ENCODE results near the gene ERICH4.
"Not testable (repeated sequence)": the region's sequence is repeated elsewhere in the genome, so short reads cannot be mapped to it uniquely, and the experiment has no call there.

ERICH4 gene

GRCh38 chr19:41414461-41414860 lies 28.5 kb upstream of the ERICH4 start:
- no peak for DNase-seq (ENCODE audit: low spot score)

DNA sequence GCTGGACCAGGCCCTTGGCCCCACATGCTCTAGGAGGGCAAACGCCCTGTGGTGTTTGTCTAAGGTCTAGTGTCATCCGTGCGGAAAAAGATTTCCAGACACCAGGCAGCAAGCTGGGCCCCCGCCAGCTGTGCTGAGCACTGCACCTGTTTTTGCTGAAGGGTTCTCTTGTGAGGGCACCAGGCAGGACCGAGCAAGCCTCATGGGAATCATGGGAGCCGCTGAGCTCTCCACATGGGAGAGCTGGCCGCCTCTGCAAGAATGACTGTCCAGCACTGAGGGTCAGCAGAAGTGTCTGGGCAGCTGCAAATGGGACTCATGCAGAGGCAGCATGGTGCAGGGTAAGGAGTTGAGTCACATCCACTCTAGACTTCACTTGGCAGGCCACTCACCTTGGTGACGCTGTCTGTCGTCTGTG lies 27.8 kb upstream of the ERICH4 start:
- no peak for DNase-seq (ENCODE audit: low spot score)

DNA sequence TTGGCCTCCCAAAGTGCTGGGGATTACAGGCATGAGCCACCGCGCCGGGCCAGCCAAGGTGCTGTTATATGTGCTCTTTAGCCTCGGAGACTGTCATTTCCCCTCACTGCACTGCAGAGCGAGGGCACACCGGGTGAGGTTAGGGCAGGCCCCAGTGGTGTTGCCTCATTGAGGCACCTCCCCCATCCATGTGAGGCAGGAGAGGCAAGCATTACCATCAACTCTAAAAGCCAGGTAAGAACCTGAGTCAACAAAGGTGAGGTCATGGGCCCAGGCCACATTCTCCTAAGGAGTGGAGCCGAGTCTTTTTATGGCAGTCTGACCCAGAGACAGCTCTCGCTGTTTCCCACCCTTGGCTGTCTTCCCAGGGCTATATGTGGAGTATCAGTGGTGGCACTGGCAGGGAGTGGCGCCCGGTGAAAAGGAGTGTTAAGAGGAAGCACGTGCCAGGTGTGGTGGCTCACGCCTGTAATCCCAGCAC lies 26.7 kb upstream of the ERICH4 start:
- no peak for DNase-seq (ENCODE audit: low spot score)

GRCh38 chr19:41420101-41420880 lies 22.7 kb upstream of the ERICH4 start:
- no peak for DNase-seq (ENCODE audit: low spot score)

- DNase-seq (ENCODE audit: low spot score) = no peak
Measured at GRCh38 chr19:41421314-41421713, 21.6 kb upstream of the ERICH4 start.

- no peak for DNase-seq (ENCODE audit: low spot score)
Measured at GRCh38 chr19:41421973-41422372, 21.0 kb upstream of the ERICH4 start.

GRCh38 chr19:41422456-41422855 lies 20.5 kb upstream of the ERICH4 start:
- no peak for DNase-seq (ENCODE audit: low spot score)

DNA sequence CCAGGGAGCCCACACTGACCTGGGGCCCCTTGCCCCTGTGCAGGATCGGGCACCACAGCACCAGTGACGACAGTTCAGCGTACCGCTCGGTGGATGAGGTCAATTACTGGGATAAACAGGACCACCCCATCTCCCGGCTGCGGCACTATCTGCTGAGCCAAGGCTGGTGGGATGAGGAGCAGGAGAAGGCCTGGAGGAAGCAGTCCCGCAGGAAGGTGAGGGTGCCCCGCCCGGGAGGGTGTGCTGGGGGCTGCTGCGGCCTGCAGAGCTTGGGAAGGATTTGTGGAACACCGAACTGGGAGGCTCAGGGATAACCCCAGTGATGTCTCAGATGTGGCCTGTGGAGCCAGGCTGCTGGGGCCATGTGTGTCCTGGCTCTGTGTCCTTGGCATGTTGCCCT lies 20.0 kb upstream of the ERICH4 start:
- no peak for DNase-seq (ENCODE audit: low spot score)

GRCh38 chr19:41424335-41425173 lies 18.4 kb upstream of the ERICH4 start:
- no peak for DNase-seq (ENCODE audit: low spot score)

DNA sequence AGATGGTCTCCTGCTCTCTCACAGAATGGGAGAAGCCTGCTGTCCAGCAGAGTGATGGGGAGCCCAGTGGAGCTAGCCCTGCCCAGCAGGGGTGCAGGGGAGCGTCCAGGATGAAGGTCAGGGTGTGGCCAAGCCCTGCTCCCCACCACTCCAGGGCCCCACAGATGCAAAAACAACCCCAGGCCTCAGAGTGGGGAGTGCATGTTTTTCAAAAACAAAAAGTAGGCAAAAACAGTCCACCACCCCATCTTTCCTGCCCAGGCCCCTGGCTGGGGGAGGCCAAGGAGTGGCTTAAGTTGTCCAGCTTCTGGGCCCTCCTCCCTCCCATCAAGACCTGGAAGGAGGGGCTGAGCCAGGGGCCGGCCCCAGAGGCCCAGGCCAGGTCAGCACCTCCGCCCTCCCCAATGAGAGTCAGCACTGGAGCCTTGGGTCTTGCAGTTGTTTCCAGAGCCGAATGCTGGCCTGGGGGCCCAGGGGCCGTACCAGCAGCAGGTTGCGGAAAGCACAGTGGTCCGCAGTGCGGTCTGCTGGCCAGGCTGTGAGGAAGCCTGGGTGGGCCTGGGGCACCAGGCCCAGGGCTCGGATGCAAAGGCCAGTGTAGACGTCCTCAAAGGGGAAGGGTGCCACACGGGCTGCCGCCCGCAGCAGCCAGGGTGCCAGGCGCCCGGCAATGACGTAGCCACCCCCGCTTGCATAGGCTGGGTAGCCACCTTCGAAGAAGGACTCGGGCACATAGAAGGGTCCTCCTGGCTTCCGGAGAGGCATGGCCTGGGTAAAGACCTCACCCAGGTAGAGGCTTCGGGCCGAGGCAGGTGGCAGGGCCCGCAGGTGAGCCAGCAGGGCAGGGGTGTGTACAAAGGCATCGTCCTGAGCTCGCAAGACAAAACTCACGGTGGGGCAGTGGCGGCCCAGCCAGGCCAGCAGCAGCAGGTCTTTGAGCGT lies 17.5 kb upstream of the ERICH4 start:
- no peak for DNase-seq (ENCODE audit: low spot score)

DNA sequence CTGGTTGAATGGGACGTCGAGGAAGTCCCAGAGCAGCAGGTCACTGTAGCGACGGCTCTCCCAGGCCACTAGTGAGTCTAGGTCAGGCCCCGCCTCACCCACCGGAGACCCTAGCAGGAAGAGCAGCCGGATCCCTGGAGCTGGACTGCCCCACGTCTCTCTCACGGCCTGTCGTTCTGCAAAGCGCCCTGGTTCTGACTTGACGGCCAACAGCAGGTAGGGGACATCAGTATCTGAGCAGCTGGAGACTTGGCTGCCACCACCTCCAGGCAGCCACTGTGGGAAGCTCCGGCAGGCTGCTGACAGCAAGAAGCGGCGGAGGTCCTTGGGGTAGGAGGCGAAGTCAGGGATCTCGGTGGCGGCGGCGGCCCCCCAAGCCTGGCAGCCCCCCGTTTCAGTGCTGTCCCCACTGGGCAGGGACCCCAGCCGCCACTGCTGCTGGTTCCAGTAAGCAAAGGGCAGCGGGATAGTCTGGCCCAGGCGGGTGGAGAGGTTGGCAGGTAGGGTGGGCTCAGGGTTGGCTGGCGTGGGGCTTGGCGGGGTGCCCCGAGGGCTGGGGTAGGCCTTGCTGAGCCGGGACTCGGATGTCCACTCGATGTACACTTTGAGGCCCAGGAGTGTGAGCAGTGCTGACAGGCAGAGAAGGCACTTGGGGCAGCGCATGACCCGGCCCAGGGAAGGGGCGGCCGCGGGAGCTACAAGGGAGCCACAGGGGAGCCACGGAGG lies 16.7 kb upstream of the ERICH4 start:
- no peak for DNase-seq (ENCODE audit: low spot score)

GRCh38 chr19:41426952-41427646 lies 15.9 kb upstream of the ERICH4 start, which contains the start of gene B3GNT8:
TSS of gene B3GNT8 (minus strand) at chr19:41427374. CDS start at chr19:41426778, 596 bp downstream.
- no peak for DNase-seq (ENCODE audit: low spot score)

DNA sequence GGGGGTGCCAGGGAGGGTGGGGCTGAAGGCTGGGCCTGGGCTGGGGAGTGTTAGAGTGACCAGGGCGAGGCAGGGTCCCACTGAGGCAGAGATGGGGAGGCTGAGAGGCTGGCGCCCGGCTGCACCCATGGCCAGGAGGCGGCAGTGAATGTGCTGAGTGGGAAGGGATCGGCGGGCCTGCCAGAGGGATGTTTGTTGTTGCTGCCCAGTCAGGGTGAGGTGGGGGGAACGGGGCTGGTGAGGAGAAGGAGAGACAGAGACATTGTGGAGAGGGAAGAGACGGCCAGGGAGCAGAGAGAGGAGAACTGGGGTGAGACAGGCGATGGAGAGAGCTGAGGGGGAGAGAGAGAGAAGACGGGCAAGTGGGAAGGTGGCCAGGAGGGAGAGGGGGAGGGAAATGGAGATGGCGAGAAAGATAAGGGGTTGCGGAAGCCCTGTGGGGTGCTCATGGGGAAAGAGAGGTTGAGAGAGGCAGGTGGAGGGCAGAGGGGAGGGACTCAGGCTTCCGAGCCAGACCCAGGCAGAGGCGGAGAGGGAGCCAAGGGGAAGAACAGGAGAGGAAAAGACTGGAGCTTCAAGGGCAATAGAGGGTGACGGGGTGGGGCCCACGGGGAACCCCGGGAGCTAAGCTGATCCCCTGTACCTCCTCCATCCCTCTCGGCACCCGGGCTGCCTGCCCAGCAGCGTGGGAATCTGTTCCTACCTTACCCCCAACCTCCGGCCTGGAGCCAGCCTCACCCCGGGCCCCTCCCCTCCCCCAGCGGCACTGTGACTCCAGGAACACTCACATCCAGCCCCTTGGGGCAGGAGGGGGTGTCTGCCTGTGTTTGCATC lies 15.1 kb upstream of the ERICH4 start:
- DNase-seq (ENCODE audit: low spot score) = no peak

DNA sequence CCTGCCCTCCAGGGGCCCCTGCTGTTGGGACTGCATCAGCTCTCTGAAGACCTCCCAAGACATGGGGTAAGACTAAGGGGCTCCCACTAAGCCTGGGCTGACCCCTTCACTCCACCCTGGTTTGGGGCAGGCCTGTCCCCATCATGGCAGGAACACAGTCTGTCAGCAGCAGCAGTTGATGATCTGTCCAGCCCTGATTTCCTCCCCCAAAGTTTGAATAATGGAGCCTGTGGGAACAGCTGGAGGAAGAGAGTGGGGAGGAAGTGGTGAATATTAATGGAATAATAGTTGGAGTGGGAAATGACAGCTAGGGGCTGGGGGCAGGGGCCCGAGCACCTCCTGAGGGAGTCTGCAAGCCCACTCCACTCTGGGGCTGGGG lies 14.5 kb upstream of the ERICH4 start:
- no peak for DNase-seq (ENCODE audit: low spot score)

DNA sequence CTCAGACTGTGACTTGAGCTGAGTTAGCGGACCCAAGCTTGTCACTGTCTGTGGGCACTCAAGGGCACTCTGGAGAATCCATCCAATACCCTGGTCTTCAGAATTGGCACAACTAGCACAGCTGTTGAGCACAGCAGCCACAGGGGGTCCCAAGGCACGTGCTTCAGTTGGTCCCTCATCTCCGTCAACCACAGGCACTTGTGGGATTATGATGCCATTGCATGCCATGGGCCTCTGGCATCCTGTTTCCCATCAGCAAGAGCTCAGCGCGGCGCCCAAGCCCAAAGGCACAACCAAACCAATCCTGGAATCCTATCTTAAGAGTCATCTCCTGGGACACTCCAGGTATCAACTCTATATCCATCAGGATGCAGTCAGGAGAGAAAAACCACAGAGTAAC lies 12.0 kb upstream of the ERICH4 start:
- no peak for DNase-seq (ENCODE audit: low spot score)

GRCh38 chr19:41431426-41432386 lies 11.2 kb upstream of the ERICH4 start:
- DNase-seq (ENCODE audit: low spot score) = no peak

DNA sequence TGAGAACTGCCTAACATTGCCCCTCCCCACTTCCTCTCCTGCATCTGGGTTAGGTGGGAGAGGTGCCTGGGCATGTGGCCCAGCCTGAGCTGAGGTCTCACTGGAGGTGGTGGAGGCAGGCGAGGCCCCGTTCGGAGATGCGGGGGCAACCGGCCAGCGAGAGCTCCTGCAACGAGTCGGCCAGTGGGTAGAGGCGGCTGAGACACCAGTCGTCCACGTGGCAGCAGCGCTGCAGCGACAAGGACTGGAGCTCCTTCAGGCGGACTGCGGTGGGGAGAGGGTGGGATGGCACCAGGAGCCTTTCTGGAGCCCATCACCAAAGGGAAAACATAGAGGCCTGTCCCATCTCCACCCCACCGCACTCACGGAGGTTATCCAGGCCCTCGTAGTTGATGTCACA lies 9.8 kb upstream of the ERICH4 start:
- DNase-seq (ENCODE audit: low spot score) = no peak

DNA sequence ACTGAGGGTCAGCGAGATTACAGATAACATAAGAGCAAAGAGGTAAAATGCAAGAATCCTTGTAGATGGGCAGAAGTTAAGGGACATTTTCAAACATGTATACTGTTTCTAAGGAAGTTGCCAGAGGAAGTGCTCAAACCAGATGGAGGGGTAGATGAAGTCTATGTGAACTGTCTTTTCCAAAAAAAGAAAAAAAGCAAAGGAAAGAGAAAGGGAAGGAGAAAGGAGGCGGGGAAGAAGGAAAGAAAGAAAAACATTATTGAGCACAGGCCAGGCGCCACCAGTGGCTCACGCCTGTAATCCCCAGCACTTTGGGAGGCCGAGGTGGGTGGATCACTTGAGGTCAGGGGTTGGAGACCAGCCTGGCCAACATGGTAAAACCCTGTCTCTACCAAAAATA lies 8.5 kb upstream of the ERICH4 start:
- DNase-seq (ENCODE audit: low spot score) = no peak

- DNase-seq (ENCODE audit: low spot score) = not testable (repeated sequence)
Measured at GRCh38 chr19:41435376-41435775, 7.6 kb upstream of the ERICH4 start.
